Cardiac fibroblast (primary cell): ENCODE measurements around the gene RBM42.
"Not testable (repeated sequence)": the region's sequence is repeated elsewhere in the genome, so short reads cannot be mapped to it uniquely, and the experiment has no call there.

ENCODE experiments used
- DNase-seq, 2 donors: peaks; one replicate each; pipeline versions ENCODE4 v3.0.0 to v3.0.0-alpha.2; 2010; ENCODE audit warnings: low read depth in 2 of 2
- H3K4me3 ChIP-seq, 2 donors: replicated peaks in 1 of 2; 1 replicate in 1 of 2; 2 replicates in 1 of 2; pipeline ENCODE4 v1.5.1; 2011; ENCODE audit warnings: low read depth in 2 of 2, low read length in 2 of 2, mild to moderate bottlenecking in 2 of 2, moderate library complexity in 1 of 2
- TF ChIP-seq, protein P1 (sequence below): IDR thresholded peaks from one replicate; pipeline ENCODE4 v1.5.1; 2011; ENCODE audit warnings: low read depth, mild to moderate bottlenecking, low read length, inconsistent platforms

The RBM42 gene, protein sequence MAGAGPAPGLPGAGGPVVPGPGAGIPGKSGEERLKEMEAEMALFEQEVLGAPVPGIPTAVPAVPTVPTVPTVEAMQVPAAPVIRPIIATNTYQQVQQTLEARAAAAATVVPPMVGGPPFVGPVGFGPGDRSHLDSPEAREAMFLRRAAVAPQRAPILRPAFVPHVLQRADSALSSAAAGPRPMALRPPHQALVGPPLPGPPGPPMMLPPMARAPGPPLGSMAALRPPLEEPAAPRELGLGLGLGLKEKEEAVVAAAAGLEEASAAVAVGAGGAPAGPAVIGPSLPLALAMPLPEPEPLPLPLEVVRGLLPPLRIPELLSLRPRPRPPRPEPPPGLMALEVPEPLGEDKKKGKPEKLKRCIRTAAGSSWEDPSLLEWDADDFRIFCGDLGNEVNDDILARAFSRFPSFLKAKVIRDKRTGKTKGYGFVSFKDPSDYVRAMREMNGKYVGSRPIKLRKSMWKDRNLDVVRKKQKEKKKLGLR

DNA sequence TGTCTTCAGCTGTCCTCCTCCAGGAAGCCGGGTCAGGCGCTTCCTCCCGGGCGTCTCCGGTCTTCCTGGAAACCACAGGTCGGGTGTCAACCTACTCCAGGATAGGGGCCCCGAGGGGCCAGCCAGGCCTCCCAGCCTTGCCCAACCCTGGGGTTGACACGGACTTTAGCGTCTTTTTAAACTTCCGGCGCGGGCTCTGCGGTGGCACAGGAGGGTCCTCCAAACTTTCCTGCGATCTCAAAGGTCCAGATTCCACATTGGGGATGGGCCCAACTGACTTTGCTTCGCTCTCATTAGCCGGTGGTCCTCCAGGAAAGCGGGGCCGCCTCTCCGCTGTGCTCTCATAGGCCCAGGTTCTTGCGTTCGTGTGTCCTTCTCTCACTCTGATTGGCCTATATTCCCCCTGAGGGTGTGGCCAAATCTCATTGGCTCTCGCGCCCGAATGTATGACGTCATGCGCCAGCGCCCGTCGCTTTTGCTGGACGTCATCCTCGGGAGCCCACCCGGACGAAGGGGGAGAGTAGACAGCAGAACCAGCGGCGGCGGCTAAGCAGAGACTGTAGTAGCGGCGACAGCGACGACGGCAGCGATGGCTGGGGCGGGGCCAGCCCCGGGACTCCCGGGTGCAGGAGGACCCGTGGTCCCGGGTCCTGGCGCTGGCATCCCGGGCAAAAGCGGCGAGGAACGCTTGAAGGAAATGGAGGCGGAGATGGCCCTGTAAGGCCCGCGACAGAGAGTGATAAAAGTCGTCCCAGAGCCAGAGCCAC, at the start of gene RBM42:
TSS of gene RBM42 (plus strand) at position 472 of the 767 bp plus-strand sequence. CDS start at position 590, 118 bp downstream.
- H3K4me3 ChIP-seq, result peak within 1 kb of the TSS; percentile 84 to 99
- TF ChIP-seq, protein P1, sequence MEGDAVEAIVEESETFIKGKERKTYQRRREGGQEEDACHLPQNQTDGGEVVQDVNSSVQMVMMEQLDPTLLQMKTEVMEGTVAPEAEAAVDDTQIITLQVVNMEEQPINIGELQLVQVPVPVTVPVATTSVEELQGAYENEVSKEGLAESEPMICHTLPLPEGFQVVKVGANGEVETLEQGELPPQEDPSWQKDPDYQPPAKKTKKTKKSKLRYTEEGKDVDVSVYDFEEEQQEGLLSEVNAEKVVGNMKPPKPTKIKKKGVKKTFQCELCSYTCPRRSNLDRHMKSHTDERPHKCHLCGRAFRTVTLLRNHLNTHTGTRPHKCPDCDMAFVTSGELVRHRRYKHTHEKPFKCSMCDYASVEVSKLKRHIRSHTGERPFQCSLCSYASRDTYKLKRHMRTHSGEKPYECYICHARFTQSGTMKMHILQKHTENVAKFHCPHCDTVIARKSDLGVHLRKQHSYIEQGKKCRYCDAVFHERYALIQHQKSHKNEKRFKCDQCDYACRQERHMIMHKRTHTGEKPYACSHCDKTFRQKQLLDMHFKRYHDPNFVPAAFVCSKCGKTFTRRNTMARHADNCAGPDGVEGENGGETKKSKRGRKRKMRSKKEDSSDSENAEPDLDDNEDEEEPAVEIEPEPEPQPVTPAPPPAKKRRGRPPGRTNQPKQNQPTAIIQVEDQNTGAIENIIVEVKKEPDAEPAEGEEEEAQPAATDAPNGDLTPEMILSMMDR, result no peak
- peak; percentile 99 for DNase-seq

DNA sequence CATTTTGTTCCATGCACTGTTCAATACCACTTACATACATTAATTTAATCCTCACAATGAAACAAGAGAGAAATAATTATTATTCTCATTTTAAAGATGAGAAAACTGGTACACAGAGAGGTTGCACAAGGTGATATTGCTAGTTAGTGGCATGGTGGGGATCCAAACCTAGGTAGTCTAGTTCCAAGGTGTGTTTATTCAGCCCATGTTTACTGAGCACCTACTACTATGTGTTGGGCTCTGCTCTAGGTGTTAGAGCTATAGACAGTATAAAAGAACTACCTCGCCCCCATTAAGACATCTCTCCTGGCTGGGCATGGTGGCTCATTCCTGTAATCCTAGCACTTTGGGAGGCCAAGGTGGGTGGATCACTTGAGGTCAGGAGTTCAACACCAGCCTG, 46.1 kb upstream of the RBM42 start:
- DNase-seq, result no peak
- H3K4me3 ChIP-seq, result no peak overlapping the region
- TF ChIP-seq, protein P1, result no peak

DNA sequence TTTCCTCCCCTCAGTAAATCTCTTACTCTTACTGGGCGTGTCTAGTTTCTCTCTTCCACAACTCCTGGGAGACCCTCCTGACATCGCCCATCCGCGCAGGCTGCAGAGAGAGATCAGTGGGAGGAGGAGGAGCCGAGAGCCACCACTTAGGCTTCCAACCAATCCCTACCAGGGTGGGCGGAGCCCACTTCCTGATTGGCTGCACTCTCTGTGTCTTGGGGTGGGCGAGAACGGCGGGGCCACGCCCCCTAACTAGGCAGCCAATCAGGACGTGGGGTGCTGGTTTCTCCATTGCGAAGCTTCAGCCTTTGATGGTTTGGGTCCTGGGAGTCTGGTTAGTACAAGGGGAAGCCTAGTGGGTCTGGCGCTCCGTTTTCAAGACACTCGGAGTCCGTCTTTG, 43.0 kb upstream of the RBM42 start, which contains the start of gene PMIS2:
TSS of gene PMIS2 (plus strand) at position 326 of the 400 bp plus-strand sequence. CDS start 87 bp downstream, outside the sequence.
- H3K4me3 ChIP-seq, result no peak within 1 kb of the TSS
- peak in 1 of 2 donors; percentile 12 for DNase-seq
- TF ChIP-seq, protein P1, result no peak

DNA sequence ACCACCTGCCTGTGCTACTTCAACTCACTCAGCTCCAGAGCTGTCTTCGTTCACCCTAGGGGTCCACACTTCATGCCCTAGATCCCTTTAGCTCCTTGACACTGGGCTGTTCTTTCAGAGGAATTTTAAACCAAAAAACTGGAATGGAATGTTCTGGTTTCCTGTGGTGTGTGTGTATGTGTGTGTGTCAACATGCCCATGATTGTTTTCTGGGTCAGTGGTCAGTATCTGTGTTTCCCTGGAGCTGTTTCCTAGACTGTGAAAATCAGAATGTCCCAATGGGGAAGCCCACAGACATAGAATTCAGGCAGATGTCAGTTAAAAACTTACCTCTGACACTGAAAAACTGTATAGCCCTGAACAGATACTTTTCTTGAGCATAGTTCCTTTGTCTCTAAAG, 41.5 kb upstream of the RBM42 start:
- peak; percentile 35 to 46 for DNase-seq
- no peak overlapping the region for H3K4me3 ChIP-seq
- TF ChIP-seq, protein P1, result no peak

DNA sequence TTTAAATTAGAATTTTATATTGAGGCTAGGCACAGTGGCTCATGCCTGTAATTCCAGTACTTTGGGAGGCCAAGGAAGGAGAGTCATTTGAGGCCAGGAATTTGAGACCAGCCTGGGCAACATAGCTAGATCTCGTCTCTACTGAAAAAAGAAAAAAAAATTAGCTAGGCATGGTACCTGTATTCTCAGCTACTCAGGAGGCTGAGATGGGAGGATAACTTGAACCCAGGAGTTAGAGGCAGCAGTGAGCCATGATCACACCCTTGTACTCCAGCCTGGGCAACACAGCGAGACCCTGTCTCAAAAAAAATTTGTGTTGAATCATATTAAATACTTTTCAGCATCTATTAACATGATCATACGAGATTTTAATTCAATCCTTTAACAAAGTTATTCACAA, 38.0 kb upstream of the RBM42 start:
- DNase-seq, result no peak
- TF ChIP-seq, protein P1, result no peak
- H3K4me3 ChIP-seq, result no peak overlapping the region

DNA sequence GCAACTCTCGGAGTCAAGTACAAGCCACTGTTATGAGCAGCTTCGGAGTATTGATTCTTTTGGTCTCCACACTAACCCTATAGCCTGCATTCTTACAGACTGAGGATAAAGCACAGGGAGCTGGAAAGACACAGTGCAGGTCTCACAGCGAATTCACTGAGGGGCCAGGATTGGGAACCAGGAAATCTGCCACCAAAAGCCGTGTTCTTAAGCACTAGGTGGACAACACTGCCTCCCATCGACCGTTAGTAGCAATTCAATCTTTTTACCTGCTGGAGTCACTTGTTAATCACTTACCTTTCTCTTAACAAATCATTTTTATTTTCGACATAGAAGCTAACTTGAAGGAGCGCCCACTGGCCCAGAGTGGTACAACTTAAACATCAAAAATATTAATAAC, 36.6 kb upstream of the RBM42 start:
- no peak overlapping the region for H3K4me3 ChIP-seq
- TF ChIP-seq, protein P1, result peak; percentile 56
- peak; percentile 63 to 70 for DNase-seq

DNA sequence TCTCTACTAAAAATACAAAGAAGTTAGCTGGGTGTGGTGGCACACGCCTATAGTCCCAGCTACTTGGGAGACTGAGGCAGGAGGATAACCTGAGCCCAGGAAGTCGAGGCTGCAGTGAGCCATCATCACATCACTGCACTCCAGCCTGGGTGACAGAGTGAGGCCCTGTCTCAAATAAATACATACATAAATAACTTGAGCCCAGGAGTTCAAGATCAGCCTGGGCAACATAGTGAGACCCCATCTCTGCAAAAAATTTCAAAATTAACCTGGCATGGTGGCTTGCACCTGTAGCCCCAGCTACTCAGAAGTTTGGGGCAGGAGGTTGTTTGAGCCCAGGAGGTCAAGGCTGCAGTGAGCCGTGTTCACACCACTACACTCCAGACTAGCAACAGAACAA, 33.8 kb upstream of the RBM42 start:
- not testable (repeated sequence) for DNase-seq, H3K4me3 ChIP-seq
